Activated T-helper 9 cell treated with anti-CD3 and anti-CD28 coated beads, Interleukin-2, amount 50 U/mL, for 16 hours (primary cell): ENCODE data around the gene CCR6.
"Not testable (repeated sequence)": the region's sequence is repeated elsewhere in the genome, so short reads cannot be mapped to it uniquely, and the experiment has no call there.

Source experiments
- DNase-seq: peaks from one replicate; pipeline ENCODE4 v3.0.0-alpha.2; 2020; ENCODE audit warnings: low read depth

The CCR6 gene

GRCh38 chr6:167122827-167123657 is at the start of gene CCR6:
Gene CCR6 (plus strand): TSS chr6:167123096. CDS start chr6:167136135, 13,039 bp downstream.
- DNase-seq, result no peak

GRCh38 chr6:167073679-167074274 is 49.1 kb upstream of the CCR6 start:
- DNase-seq, result no peak

- no peak for DNase-seq
Measured at GRCh38 chr6:167077241-167077932, 45.5 kb upstream of the CCR6 start.

GRCh38 chr6:167078745-167079144 is 44.2 kb upstream of the CCR6 start:
- DNase-seq, result no peak

- DNase-seq, result peak; percentile 65
Measured at GRCh38 chr6:167079853-167080297, 43.0 kb upstream of the CCR6 start.

- no peak for DNase-seq
Measured at GRCh38 chr6:167087857-167088354, 35.0 kb upstream of the CCR6 start.

GRCh38 chr6:167088741-167089140 is 34.2 kb upstream of the CCR6 start:
- DNase-seq, result not testable (repeated sequence)

GRCh38 chr6:167089243-167090142 is 33.4 kb upstream of the CCR6 start:
- no peak for DNase-seq

GRCh38 chr6:167090171-167090570 is 32.7 kb upstream of the CCR6 start:
- DNase-seq, result no peak

- no peak for DNase-seq
Measured at GRCh38 chr6:167091026-167091804, 31.7 kb upstream of the CCR6 start.

- no peak for DNase-seq
Measured at GRCh38 chr6:167091805-167092107, 31.1 kb upstream of the CCR6 start.

GRCh38 chr6:167092672-167093339 is 30.1 kb upstream of the CCR6 start:
- DNase-seq, result no peak

- DNase-seq, result no peak
Measured at GRCh38 chr6:167093406-167093921, 29.4 kb upstream of the CCR6 start.

- peak; percentile 73 for DNase-seq
Measured at GRCh38 chr6:167093922-167094432, 28.9 kb upstream of the CCR6 start.

- no peak for DNase-seq
Measured at GRCh38 chr6:167094436-167094819, 28.5 kb upstream of the CCR6 start.

- no peak for DNase-seq
Measured at GRCh38 chr6:167094820-167095637, 27.9 kb upstream of the CCR6 start.

- DNase-seq, result no peak
Measured at GRCh38 chr6:167095888-167096287, 27.0 kb upstream of the CCR6 start.

GRCh38 chr6:167096991-167097390 is 25.9 kb upstream of the CCR6 start:
- DNase-seq, result no peak

- DNase-seq, result no peak
Measured at GRCh38 chr6:167097770-167098169, 25.1 kb upstream of the CCR6 start.
